Measurements from ENCODE around the gene PIP4K2B. TPM values are rescaled to one million over a fixed set of nuclear protein-coding genes. Genes with fewer than 3 reads are reported as not detected.
A peak's percentile ranks its signal among the peaks of the same experiment; 100 is the strongest.

The PIP4K2B gene
- total RNA-seq, 1 experiment from 2014 or later: 42.3 TPM

DNA sequence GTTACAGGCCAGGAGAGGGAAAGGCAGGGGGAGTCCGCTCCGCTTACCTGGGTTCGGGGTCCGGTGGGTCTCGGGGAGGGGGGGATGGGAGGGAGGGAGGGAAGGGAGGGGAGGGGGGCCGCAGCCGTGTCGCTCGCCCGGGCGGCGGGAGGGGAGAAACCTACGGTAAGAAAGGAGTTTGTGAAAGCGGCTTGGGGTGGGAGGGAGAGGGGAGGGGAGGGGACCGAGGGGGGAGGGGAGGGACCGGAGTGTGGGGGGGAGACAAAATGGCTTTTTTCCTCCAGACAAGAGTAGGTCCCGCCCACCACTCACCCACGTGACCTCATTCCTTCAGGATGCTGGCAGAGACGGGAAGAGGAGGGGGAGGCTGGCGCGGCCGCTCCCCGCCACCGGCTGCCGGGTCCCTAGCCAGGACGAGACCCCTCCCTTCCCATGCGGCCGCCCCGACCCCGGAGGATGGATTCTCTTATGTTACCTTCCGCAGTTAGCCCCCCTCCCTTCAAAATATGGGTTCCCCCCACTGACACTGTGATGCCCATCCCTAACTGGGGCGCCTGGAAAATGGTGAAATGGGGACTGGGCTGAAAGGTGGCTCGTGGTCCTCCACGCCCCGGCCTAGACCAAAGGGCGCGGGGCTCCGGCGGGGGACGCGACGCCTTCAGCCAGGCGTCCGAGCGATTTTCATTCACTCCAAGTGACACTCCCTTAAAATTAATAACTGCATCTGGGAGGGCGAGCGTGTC lies 51.0 kb downstream of the PIP4K2B start, which contains the start of gene PCGF2:
Gene PCGF2, minus strand, starts transcription at position 188 of the 743 bp plus-strand sequence. CDS start 7,934 bp downstream, outside the sequence.
- CTCF ChIA-PET: no interaction called here

DNA sequence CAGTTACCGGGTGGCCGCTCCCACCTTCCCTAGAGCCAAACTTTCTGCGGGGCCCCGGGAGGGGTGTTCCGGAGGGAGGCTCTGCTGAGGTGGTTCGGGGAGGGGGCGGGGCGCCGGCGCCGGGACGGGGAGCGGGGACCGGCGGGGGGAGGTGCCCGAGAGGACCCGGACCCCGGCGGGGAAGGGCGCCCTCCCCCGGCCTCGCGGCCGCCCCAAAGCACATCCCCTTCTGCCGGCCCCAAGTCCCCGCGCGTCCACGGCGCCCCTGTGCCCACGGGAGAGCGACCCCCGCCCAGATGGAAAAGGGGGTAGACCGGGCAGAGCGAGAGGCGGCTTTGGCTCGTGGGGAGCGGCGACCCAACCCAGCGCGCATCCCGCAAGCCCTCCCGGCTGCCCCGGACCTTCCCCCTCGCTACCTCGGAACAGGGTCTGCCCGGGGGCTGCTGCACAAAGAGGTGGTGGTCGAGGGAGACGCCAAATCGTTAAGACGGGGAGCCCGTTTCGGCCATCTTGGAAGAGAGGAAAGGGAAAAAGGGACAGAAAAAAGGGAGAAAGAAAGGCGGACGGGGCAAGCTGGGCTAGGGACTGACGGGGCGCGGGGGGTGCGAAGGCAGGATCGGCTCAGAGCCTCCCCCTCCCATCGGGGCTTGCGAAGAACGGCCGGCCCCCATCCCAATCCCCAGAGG lies 51.8 kb downstream of the PIP4K2B start:
- H3K27me3 ChIP-seq (ENCODE audit: control insufficient read depth, insufficient read depth, low read length): no peaks in the 10 kb centered on the region
- ChIA-PET POLR2A (no interaction called here), CTCF (no interaction called here)
- ATAC-seq (no peak), DNase-seq (ENCODE audit: low read depth, low spot score) (no peak)
- no TSS peak for BruUV-seq (replicated peaks)
- intact Hi-C loops (cut with micrococcal nuclease; ENCODE audit: unreplicated experiment) (no loop called here), in situ Hi-C loops (cut with HindIII; ENCODE audit: low pct_unique_long_range_greater_than_20kb, low sequenced_read_pairs) (no loop called here)
- peaks cover 29% of the 10 kb centered on the region for H3K4me1 ChIP-seq (ENCODE audit: control insufficient read depth, insufficient read depth, low read length)
- H3K36me3 ChIP-seq (ENCODE audit: control insufficient read depth, insufficient read depth, low read length): peaks cover 2% of the 10 kb centered on the region; the same call in 1 of the 2 replicates
- TF ChIP-seq, protein P1, sequence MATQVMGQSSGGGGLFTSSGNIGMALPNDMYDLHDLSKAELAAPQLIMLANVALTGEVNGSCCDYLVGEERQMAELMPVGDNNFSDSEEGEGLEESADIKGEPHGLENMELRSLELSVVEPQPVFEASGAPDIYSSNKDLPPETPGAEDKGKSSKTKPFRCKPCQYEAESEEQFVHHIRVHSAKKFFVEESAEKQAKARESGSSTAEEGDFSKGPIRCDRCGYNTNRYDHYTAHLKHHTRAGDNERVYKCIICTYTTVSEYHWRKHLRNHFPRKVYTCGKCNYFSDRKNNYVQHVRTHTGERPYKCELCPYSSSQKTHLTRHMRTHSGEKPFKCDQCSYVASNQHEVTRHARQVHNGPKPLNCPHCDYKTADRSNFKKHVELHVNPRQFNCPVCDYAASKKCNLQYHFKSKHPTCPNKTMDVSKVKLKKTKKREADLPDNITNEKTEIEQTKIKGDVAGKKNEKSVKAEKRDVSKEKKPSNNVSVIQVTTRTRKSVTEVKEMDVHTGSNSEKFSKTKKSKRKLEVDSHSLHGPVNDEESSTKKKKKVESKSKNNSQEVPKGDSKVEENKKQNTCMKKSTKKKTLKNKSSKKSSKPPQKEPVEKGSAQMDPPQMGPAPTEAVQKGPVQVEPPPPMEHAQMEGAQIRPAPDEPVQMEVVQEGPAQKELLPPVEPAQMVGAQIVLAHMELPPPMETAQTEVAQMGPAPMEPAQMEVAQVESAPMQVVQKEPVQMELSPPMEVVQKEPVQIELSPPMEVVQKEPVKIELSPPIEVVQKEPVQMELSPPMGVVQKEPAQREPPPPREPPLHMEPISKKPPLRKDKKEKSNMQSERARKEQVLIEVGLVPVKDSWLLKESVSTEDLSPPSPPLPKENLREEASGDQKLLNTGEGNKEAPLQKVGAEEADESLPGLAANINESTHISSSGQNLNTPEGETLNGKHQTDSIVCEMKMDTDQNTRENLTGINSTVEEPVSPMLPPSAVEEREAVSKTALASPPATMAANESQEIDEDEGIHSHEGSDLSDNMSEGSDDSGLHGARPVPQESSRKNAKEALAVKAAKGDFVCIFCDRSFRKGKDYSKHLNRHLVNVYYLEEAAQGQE (IDR thresholded peaks at IDR 0.05; ENCODE audit: insufficient read depth in 1 of 2, low read depth in 2 of 2, low read length in 1 of 2): no peak
- TF ChIP-seq POLR2AphosphoS5 (IDR thresholded peaks at IDR 0.05; ENCODE audit: low read depth, low read length) (no peak), SIN3A (IDR thresholded peaks at IDR 0.05; ENCODE audit: borderline replicate concordance, insufficient read depth, low read depth, low read length) (no peak), TCF7L2 (IDR thresholded peaks at IDR 0.05; ENCODE audit: low read depth, low read length) (no peak)
- TF ChIP-seq, protein P2, sequence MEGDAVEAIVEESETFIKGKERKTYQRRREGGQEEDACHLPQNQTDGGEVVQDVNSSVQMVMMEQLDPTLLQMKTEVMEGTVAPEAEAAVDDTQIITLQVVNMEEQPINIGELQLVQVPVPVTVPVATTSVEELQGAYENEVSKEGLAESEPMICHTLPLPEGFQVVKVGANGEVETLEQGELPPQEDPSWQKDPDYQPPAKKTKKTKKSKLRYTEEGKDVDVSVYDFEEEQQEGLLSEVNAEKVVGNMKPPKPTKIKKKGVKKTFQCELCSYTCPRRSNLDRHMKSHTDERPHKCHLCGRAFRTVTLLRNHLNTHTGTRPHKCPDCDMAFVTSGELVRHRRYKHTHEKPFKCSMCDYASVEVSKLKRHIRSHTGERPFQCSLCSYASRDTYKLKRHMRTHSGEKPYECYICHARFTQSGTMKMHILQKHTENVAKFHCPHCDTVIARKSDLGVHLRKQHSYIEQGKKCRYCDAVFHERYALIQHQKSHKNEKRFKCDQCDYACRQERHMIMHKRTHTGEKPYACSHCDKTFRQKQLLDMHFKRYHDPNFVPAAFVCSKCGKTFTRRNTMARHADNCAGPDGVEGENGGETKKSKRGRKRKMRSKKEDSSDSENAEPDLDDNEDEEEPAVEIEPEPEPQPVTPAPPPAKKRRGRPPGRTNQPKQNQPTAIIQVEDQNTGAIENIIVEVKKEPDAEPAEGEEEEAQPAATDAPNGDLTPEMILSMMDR (IDR thresholded peaks at IDR 0.05): no peak
- peak overlapping the region; percentile 83 for H3K27ac ChIP-seq (ENCODE audit: low read length)
- peak overlapping the region; percentile 73 to 75 for H3K4me3 ChIP-seq (ENCODE audit: low read depth in 2 of 2, low read length in 2 of 2)
- no peaks in the 10 kb centered on the region for H3K9me3 ChIP-seq (ENCODE audit: control insufficient read depth, insufficient read depth, low read depth, low read length)

More for the DNA sequence above, 51.0 kb downstream of the PIP4K2B start, which contains the start of gene PCGF2:
- Histone ChIP-seq H3K36me3 (ENCODE audit: control insufficient read depth, insufficient read depth, low read length) (peaks cover 2% of the 10 kb centered on the region; the same call in 1 of the 2 replicates), H3K27me3 (ENCODE audit: control insufficient read depth, insufficient read depth, low read length) (no peaks in the 10 kb centered on the region), H3K4me1 (ENCODE audit: control insufficient read depth, insufficient read depth, low read length) (peaks cover 26% of the 10 kb centered on the region), H3K27ac (ENCODE audit: low read length) (peak within 1 kb of the TSS; percentile 96), H3K9me3 (ENCODE audit: control insufficient read depth, insufficient read depth, low read depth, low read length) (no peaks in the 10 kb centered on the region), H3K4me3 (ENCODE audit: low read depth in 2 of 2, low read length in 2 of 2) (peak within 1 kb of the TSS; percentile 76 to 90)
- ATAC-seq (peak; percentile 17; the same call in 1 of the 2 replicates), DNase-seq (ENCODE audit: low read depth, low spot score) (no peak)
- POLR2A ChIA-PET: no interaction called here
- in situ Hi-C loops (cut with HindIII; ENCODE audit: low pct_unique_long_range_greater_than_20kb, low sequenced_read_pairs): no loop called here
- intact Hi-C loops (cut with micrococcal nuclease; ENCODE audit: unreplicated experiment): no loop called here
- BruUV-seq (replicated peaks): no TSS peak
- TF ChIP-seq POLR2AphosphoS5 (IDR thresholded peaks at IDR 0.05; ENCODE audit: low read depth, low read length) (peak; percentile 66), TCF7L2 (IDR thresholded peaks at IDR 0.05; ENCODE audit: low read depth, low read length) (no peak)

All from Panc1 (cell line).